Common myeloid progenitor, CD34-positive (primary cell): Measurements from ENCODE around the gene PTER.

Source experiments
- CTCF ChIA-PET: fragments of 350-600 bp; sonication (Branson Sonifier 250); formaldehyde crosslinking; loops from one replicate; lab custom pipeline; 2021; ENCODE audit warnings: antibody characterized with exemption; lab: Charles Lee
- POLR2A ChIA-PET: fragments of 350-600 bp; sonication (Branson Sonifier 250); formaldehyde crosslinking; loops from one replicate; lab custom pipeline; 2021; ENCODE audit warnings: antibody characterized with exemption; lab: Charles Lee
- DNase-seq, 3 donors: peaks; one replicate each; pipeline versions ENCODE4 v3.0.0 to v3.0.0-alpha.2; 2013
- H3K27ac ChIP-seq, 2 experiments: 1 replicate in 1 of 2; 2 replicates in 1 of 2; pipeline ENCODE4 v1.7.0; 2013; ENCODE audit warnings: inconsistent platforms in 2 of 2, low read length in 2 of 2, mild to moderate bottlenecking in 2 of 2, low read depth in 1 of 2, moderate library complexity in 1 of 2; ENCODE audit not compliant: severe bottlenecking in 2 of 2, insufficient read depth in 1 of 2, poor library complexity in 1 of 2
- H3K27me3 ChIP-seq, 5 experiments: replicated peaks in 2 of 5; 1 replicate in 3 of 5; 2 replicates in 2 of 5; pipeline versions ENCODE4 v1.6.1 to v1.7.0; 2013; ENCODE audit warnings: low read length in 4 of 5, mild to moderate bottlenecking in 2 of 5, moderate library complexity in 2 of 5, inconsistent platforms in 1 of 5; ENCODE audit not compliant: insufficient read depth in 5 of 5, control insufficient read depth in 4 of 5
- H3K36me3 ChIP-seq, 4 experiments: 1 replicate in 2 of 4; 2 replicates in 2 of 4; pipeline versions ENCODE4 v1.6.1 to v1.7.0; 2013; ENCODE audit warnings: low read length in 3 of 4, control low read depth in 1 of 4, mild to moderate bottlenecking in 1 of 4; ENCODE audit not compliant: control insufficient read depth in 4 of 4, insufficient read depth in 4 of 4
- H3K4me1 ChIP-seq, 4 experiments: 1 replicate in 3 of 4; 2 replicates in 1 of 4; pipeline versions ENCODE4 v1.6.1 to v1.7.1; 2013; ENCODE audit warnings: low read length in 3 of 4, mild to moderate bottlenecking in 3 of 4, control low read depth in 1 of 4, inconsistent platforms in 1 of 4, moderate library complexity in 1 of 4; ENCODE audit not compliant: control insufficient read depth in 4 of 4, insufficient read depth in 4 of 4; ENCODE audit errors: control extremely low read depth in 1 of 4
- H3K4me3 ChIP-seq, 7 experiments: 1 replicate in 4 of 7; 2 replicates in 3 of 7; pipeline versions ENCODE4 v1.5.1 to v1.7.0; 2013; ENCODE audit warnings: mild to moderate bottlenecking in 7 of 7, low read length in 6 of 7, moderate library complexity in 6 of 7, inconsistent platforms in 2 of 7, low read depth in 2 of 7, control low read depth in 1 of 7; ENCODE audit not compliant: insufficient read depth in 4 of 7, control insufficient read depth in 1 of 7; ENCODE audit errors: extremely low read depth in 1 of 7
- H3K9me3 ChIP-seq, 5 experiments: 1 replicate in 4 of 5; 2 replicates in 1 of 5; pipeline versions ENCODE4 v1.6.1 to v1.7.1; 2013; ENCODE audit warnings: low read length in 4 of 5, mild to moderate bottlenecking in 2 of 5, inconsistent platforms in 1 of 5, low read depth in 1 of 5, moderate library complexity in 1 of 5; ENCODE audit not compliant: control insufficient read depth in 4 of 5, insufficient read depth in 2 of 5; ENCODE audit errors: control extremely low read depth in 1 of 5
- WGBS: methylation state at CpG from one replicate; pipeline ENCODE4 v1.1.5; 2013; ENCODE audit not compliant: insufficient coverage; 5-methylcytosine and 5-hydroxymethylcytosine counted together

Gene PTER

GRCh38 chr10:16518822-16519221 lies 82.0 kb downstream of the PTER start:
- CTCF ChIA-PET, result interaction anchor here (0.8 to 1.6 kb wide), 6 partner anchors 11 to 403 kb away, joined by 3 to 5 read pairs (median 4); no protein-coding TSS in a partner anchor
- peaks cover 3 to 47% (median 27%) of the 10 kb centered on the region in 5 experiments for H3K27me3 ChIP-seq
- WGBS, result no CpG with 5 or more reads among the region's 4 CpGs

GRCh38 chr10:16519250-16519907 lies 82.6 kb downstream of the PTER start:
- Histone ChIP-seq H3K4me1 (peaks cover 0 to 25% (median 16%) of the 10 kb centered on the region in 4 experiments), H3K27me3 (peaks cover 3 to 49% (median 30%) of the 10 kb centered on the region in 5 experiments), H3K4me3 (peak overlapping the region in 5 of 7 experiments; percentile 16 to 77 (median 59)), H3K9me3 (no peaks in the 10 kb centered on the region), H3K27ac (no peak overlapping the region), H3K36me3 (no peaks in the 10 kb centered on the region)
- CTCF ChIA-PET, result interaction anchor here (0.8 to 1.6 kb wide), 6 partner anchors 10 to 403 kb away, joined by 3 to 5 read pairs (median 4); no protein-coding TSS in a partner anchor
- POLR2A ChIA-PET, result no interaction called here
- peak in 2 of 3 donors; percentile 23 to 32 for DNase-seq
- WGBS, result 47% methylated on average over 29 of the region's 31 CpGs

More at GRCh38 chr10:16518822-16519221, 82.0 kb downstream of the PTER start:
- no peaks in the 10 kb centered on the region for H3K36me3 ChIP-seq
- POLR2A ChIA-PET, result interaction anchor here (0.7 kb wide), 1 partner anchor 223 kb away, joined by 6 read pairs; no protein-coding TSS in a partner anchor
- no peak overlapping the region for H3K4me3 ChIP-seq
- peak; percentile 41 to 66 (median 65) for DNase-seq
- no peaks in the 10 kb centered on the region for H3K9me3 ChIP-seq
- H3K4me1 ChIP-seq, result peaks cover 0 to 25% (median 16%) of the 10 kb centered on the region in 4 experiments
- H3K27ac ChIP-seq, result no peak overlapping the region

- Histone ChIP-seq H3K9me3 (no peaks in the 10 kb centered on the region), H3K4me3 (peak overlapping the region in 6 of 7 experiments; percentile 33 to 77 (median 62)), H3K27ac (no peak overlapping the region), H3K27me3 (peaks cover 3 to 51% (median 33%) of the 10 kb centered on the region in 5 experiments), H3K4me1 (peaks cover 0 to 25% (median 16%) of the 10 kb centered on the region in 4 experiments), H3K36me3 (no peaks in the 10 kb centered on the region)
- ChIA-PET CTCF (interaction anchor here (0.8 to 1.5 kb wide), 3 partner anchors 30 to 404 kb away, joined by 3 to 5 read pairs (median 4); no protein-coding TSS in a partner anchor), POLR2A (no interaction called here)
- WGBS, result 4% methylated on average over 77 of the region's 104 CpGs
- DNase-seq, result peak in 2 of 3 donors; percentile 22 to 34
Observed at GRCh38 chr10:16519908-16520861, 83.4 kb downstream of the PTER start.

GRCh38 chr10:16520900-16521299 lies 84.1 kb downstream of the PTER start:
- Histone ChIP-seq H3K36me3 (no peaks in the 10 kb centered on the region), H3K9me3 (no peaks in the 10 kb centered on the region), H3K4me3 (peak overlapping the region in 6 of 7 experiments; percentile 52 to 77 (median 62)), H3K4me1 (peaks cover 0 to 25% (median 16%) of the 10 kb centered on the region in 4 experiments), H3K27ac (no peak overlapping the region), H3K27me3 (peaks cover 3 to 51% (median 33%) of the 10 kb centered on the region in 5 experiments)
- CTCF ChIA-PET, result interaction anchor here (1.7 kb wide), 1 partner anchor 25 kb away, joined by 6 read pairs; no protein-coding TSS in a partner anchor
- POLR2A ChIA-PET, result no interaction called here
- peak; percentile 45 to 64 (median 48) for DNase-seq
- under 1% methylated on average over 28 of the region's 39 CpGs for WGBS

GRCh38 chr10:16521311-16522016 lies 84.7 kb downstream of the PTER start, which contains the start of gene C1QL3:
C1QL3 (minus strand) TSS chr10:16521879; CDS start chr10:16521065, 814 bp downstream.
- CTCF ChIA-PET, result interaction anchor here (1.7 kb wide), 1 partner anchor 24 kb away, joined by 6 read pairs; no protein-coding TSS in a partner anchor
- POLR2A ChIA-PET, result no interaction called here
- WGBS, result under 1% methylated on average over 53 of the region's 68 CpGs
- Histone ChIP-seq H3K4me3 (peak within 1 kb of the TSS; percentile 38 to 77 (median 58)), H3K27me3 (peaks cover 3 to 51% (median 33%) of the 10 kb centered on the region in 5 experiments), H3K36me3 (no peaks in the 10 kb centered on the region), H3K4me1 (peaks cover 0 to 25% (median 16%) of the 10 kb centered on the region in 4 experiments), H3K27ac (no peak within 1 kb of the TSS), H3K9me3 (no peaks in the 10 kb centered on the region)
- peak; percentile 38 to 82 (median 69) for DNase-seq

- 94% methylated on average over 3 of the region's 4 CpGs for WGBS
- ChIA-PET POLR2A (no interaction called here), CTCF (no interaction called here)
Observed at GRCh38 chr10:16527452-16527851, 90.6 kb downstream of the PTER start.

More at GRCh38 chr10:16527452-16527851, 90.6 kb downstream of the PTER start:
- Histone ChIP-seq H3K27ac (no peak overlapping the region), H3K36me3 (no peaks in the 10 kb centered on the region), H3K4me3 (no peak overlapping the region), H3K27me3 (peaks cover 0 to 16% (median 8%) of the 10 kb centered on the region in 5 experiments), H3K4me1 (no peaks in the 10 kb centered on the region), H3K9me3 (no peaks in the 10 kb centered on the region)
- DNase-seq, result no peak
